Hepatocyte (in vitro differentiated cells): ENCODE results near the gene AOPEP.

ENCODE experiments used
- EZH2phosphoT487 ChIP-seq: fragments of 200-600 bp; sonication (generic); IDR thresholded peaks from one replicate; pipeline ENCODE4 v1.6.1; 2018; ENCODE audit warnings: antibody characterized with exemption, mild to moderate bottlenecking, low read depth, moderate library complexity; ENCODE audit not compliant: unreplicated experiment, severe bottlenecking
- TF ChIP-seq, protein P1 (sequence below): fragments of 200-600 bp; sonication (generic); IDR thresholded peaks from 2 replicates; pipeline ENCODE4 v1.5.1; 2016; ENCODE audit warnings: antibody characterized with exemption, mild to moderate bottlenecking; ENCODE audit not compliant: poor library complexity

DNA sequence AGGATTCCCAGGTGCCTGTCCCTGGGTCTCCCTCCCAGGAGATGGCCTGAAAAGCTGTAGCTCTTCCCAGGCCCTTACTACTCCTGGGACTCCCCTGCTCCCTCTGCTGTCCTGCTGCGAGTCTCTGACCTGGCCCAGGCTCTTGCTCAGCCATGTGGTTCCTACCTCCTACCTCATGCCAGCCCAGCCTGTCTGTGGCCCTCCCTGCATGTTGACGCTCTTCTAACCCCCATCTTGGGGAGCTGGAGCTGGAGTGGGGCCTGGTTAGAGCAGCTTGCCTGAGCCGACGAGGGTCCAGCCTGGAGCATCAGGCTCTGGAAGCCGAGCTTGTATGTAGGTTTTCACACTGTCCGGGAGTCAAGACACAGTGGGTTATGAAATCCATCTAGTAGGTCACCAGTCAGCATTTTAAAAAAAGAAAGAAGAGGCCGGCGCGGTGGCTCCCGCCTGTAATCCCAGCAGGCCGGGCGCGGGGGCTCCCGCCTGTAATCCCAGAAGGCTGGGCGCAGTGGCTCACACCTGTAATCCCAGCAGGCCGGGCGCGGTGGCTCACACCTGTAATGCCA is 346.6 kb downstream of the AOPEP start:
- no peak for TF ChIP-seq EZH2phosphoT487
- TF ChIP-seq, protein P1, sequence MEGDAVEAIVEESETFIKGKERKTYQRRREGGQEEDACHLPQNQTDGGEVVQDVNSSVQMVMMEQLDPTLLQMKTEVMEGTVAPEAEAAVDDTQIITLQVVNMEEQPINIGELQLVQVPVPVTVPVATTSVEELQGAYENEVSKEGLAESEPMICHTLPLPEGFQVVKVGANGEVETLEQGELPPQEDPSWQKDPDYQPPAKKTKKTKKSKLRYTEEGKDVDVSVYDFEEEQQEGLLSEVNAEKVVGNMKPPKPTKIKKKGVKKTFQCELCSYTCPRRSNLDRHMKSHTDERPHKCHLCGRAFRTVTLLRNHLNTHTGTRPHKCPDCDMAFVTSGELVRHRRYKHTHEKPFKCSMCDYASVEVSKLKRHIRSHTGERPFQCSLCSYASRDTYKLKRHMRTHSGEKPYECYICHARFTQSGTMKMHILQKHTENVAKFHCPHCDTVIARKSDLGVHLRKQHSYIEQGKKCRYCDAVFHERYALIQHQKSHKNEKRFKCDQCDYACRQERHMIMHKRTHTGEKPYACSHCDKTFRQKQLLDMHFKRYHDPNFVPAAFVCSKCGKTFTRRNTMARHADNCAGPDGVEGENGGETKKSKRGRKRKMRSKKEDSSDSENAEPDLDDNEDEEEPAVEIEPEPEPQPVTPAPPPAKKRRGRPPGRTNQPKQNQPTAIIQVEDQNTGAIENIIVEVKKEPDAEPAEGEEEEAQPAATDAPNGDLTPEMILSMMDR = peak; percentile 23
